Duodenal mucosa (tissue), 2 donors: ENCODE measurements around the gene TMEM132C.

Experiments used
- H3K27ac ChIP-seq: one replicate; pipeline ENCODE4 v1.7.0; 2013; ENCODE audit warnings: low read depth, low read length
- H3K27me3 ChIP-seq, 2 donors: one replicate each; pipeline ENCODE4 v1.7.0; 2013; ENCODE audit warnings: low read length in 2 of 2, control low read depth in 1 of 2; ENCODE audit not compliant: insufficient read depth in 2 of 2, control insufficient read depth in 1 of 2
- H3K36me3 ChIP-seq, 2 donors: one replicate each; pipeline ENCODE4 v1.7.0; 2013; ENCODE audit warnings: low read length in 2 of 2, control low read depth in 1 of 2; ENCODE audit not compliant: insufficient read depth in 2 of 2, control insufficient read depth in 1 of 2
- H3K4me1 ChIP-seq, 2 donors: one replicate each; pipeline ENCODE4 v1.7.0; 2013; ENCODE audit warnings: low read length in 2 of 2, control low read depth in 1 of 2; ENCODE audit not compliant: insufficient read depth in 2 of 2, control insufficient read depth in 1 of 2
- H3K4me3 ChIP-seq, 2 donors: one replicate each; pipeline ENCODE4 v1.7.0; 2013; ENCODE audit warnings: low read length in 2 of 2, low read depth in 1 of 2
- H3K9ac ChIP-seq, 2 donors: one replicate each; pipeline ENCODE4 v1.7.0; 2013; ENCODE audit warnings: low read length in 2 of 2, low read depth in 1 of 2
- H3K9me3 ChIP-seq, 2 donors: one replicate each; pipeline ENCODE4 v1.7.0; 2013; ENCODE audit warnings: low read length in 2 of 2, control low read depth in 1 of 2; ENCODE audit not compliant: control insufficient read depth in 1 of 2

The TMEM132C gene

DNA sequence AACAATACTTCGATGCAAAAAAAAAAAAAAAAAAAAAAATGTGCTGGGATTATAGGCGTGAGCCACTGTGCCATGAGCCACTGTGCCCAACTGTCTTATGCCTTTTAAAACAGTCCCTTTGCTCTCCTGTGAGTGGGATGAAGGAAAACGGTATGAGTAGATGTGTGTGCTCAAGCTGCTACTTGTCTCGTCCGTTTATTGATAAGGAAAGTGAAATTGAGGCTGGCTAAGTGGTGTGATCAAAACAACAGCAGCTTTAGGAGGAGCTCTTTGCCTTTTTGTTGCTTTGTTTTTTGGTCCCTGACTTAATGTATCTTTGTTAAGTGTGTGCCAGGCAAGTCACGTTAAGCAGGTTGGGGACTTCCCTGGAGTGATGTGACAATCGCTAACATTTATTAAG, 275.9 kb downstream of the TMEM132C start:
- H3K4me1 ChIP-seq = peaks cover 0 to 5% of the 10 kb centered on the region in 2 donors
- H3K4me3 ChIP-seq = peak overlapping the region; percentile 56 to 58
- no peaks in the 10 kb centered on the region for H3K27me3 ChIP-seq
- H3K36me3 ChIP-seq = no peaks in the 10 kb centered on the region
- no peak overlapping the region for H3K9ac ChIP-seq
- H3K27ac ChIP-seq = no peak overlapping the region
- no peaks in the 10 kb centered on the region for H3K9me3 ChIP-seq

DNA sequence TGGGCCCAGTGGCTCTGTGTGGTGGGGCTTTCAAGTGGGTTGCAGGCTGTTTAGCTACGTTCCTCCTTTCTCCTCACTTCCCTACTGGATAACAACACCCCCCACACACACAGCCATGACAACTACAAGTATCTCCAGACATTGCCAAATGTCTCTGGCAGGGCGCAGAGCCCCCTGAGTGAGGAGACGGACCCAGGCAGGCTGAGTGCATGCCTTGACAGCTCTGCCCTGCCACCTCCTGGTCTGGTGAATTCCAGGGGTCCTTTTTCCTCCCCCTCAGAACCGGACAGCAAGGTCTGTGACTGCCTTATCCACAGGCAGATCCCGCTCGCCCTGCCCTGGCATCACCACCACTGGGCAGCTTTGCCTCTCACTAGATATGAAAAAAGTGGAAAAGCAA, 276.5 kb downstream of the TMEM132C start:
- Histone ChIP-seq H3K4me1 (peaks cover 0 to 5% of the 10 kb centered on the region in 2 donors), H3K4me3 (peak overlapping the region in 1 of 2 donors; percentile 58), H3K27me3 (no peaks in the 10 kb centered on the region), H3K9ac (no peak overlapping the region), H3K27ac (no peak overlapping the region), H3K9me3 (no peaks in the 10 kb centered on the region), H3K36me3 (no peaks in the 10 kb centered on the region)

GRCh38 chr12:128543971-128544370, 277.0 kb downstream of the TMEM132C start:
- Histone ChIP-seq H3K36me3 (no peaks in the 10 kb centered on the region), H3K27ac (no peak overlapping the region), H3K9me3 (no peaks in the 10 kb centered on the region), H3K27me3 (no peaks in the 10 kb centered on the region), H3K4me1 (peaks cover 0 to 5% of the 10 kb centered on the region in 2 donors), H3K4me3 (no peak overlapping the region), H3K9ac (no peak overlapping the region)

DNA sequence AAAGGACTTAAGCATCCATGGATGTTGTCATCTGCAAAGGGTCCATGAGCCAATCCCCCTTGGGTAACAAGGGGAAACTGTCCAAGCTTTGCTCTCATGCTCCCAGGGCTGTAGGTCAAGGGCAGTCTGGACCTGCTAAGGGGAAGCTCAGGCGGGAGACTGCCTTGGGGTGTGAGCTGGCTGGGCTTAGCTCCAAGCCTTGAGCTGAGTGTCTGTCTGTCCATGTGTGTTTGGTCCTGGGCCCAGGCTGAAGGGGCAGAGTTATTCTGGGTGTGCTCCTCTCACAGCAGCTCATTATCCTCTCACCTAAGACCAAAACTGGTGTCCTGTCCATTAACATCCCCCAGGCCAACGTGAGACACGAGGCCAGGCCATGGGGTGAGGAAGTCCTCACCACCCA, 282.0 kb downstream of the TMEM132C start:
- Histone ChIP-seq H3K27me3 (peaks cover 0 to 4% of the 10 kb centered on the region in 2 donors), H3K4me3 (no peak overlapping the region), H3K4me1 (no peaks in the 10 kb centered on the region), H3K27ac (no peak overlapping the region), H3K9ac (no peak overlapping the region), H3K36me3 (no peaks in the 10 kb centered on the region), H3K9me3 (no peaks in the 10 kb centered on the region)

DNA sequence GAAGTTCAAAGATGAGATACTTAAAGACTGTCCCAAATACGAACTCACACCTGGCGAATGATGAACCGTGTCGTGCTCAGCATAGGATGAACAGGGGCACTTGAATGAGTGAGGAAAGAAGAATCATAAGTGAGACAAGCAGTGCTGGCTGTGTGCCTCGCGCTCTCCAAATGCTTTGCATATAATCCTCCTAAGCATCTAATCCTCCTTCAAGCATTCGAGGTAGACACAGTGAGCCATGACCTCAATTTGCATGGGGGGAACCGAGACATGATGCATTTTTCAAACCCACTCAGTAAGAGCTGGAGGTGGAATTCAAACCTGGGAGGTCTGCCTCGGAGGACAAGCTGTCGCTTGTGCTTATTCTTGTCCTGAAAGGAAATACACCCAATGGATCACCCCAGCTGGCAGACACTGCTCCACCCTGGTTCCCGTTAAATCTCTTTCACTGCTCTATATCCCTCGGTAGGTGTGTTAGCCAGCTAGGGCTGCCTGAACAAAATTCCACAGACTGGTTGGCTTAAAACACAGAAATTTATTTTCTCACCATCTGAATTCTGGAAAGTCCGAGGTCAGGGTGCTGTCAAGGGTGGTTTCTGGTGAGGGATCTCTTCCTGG, 282.7 kb downstream of the TMEM132C start:
- H3K9me3 ChIP-seq = no peaks in the 10 kb centered on the region
- peaks cover 0 to 4% of the 10 kb centered on the region in 2 donors for H3K27me3 ChIP-seq
- no peak overlapping the region for H3K27ac ChIP-seq
- no peak overlapping the region for H3K9ac ChIP-seq
- H3K4me3 ChIP-seq = no peak overlapping the region
- H3K4me1 ChIP-seq = no peaks in the 10 kb centered on the region
- H3K36me3 ChIP-seq = no peaks in the 10 kb centered on the region

GRCh38 chr12:128551266-128551665, 284.3 kb downstream of the TMEM132C start:
- H3K27me3 ChIP-seq = peaks cover 0 to 4% of the 10 kb centered on the region in 2 donors
- no peaks in the 10 kb centered on the region for H3K36me3 ChIP-seq
- H3K9ac ChIP-seq = no peak overlapping the region
- H3K4me3 ChIP-seq = no peak overlapping the region
- no peak overlapping the region for H3K27ac ChIP-seq
- peaks cover under 1 to 4% of the 10 kb centered on the region in 2 donors for H3K9me3 ChIP-seq
- no peaks in the 10 kb centered on the region for H3K4me1 ChIP-seq

DNA sequence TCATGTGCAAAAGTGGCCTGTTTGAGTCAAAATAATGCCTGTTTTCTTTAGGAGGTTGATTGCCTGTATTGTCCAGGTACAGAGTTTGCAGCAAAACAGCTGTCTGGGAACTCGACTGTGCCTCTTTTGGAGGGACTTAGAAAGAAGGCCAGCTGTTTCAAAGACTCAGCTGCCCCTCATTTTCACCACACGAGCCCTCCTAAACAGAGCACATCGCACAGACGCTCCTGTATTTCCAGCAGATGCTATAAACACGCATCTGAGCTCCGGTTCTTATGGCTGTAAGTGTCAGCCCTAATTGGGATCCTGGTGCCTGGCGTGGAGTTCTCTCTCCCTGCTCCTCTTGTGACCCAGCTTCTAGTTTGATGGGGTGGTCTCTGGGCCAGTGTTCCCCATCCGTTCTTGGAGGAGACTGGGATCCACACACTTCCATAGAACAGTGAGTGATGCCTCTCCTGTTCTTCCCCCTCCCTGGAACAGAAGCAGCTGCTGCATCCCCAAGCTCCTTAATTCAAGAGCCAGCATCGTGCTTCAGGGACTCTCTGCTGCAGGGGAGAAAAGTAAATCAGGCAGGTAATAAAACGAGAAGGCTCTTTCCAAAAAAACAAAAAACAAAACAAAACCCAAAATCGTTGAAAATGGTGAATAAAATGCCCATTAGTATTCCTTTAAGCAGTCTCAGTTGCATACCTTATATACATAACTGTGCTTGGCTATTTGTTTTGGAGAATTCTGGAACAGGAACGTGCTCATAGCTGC, 287.8 kb downstream of the TMEM132C start:
- Histone ChIP-seq H3K4me3 (no peak overlapping the region), H3K27ac (no peak overlapping the region), H3K36me3 (no peaks in the 10 kb centered on the region), H3K27me3 (peaks cover 0 to 4% of the 10 kb centered on the region in 2 donors), H3K9me3 (peaks cover 8 to 9% of the 10 kb centered on the region in 2 donors), H3K9ac (no peak overlapping the region), H3K4me1 (no peaks in the 10 kb centered on the region)

GRCh38 chr12:128557231-128557630, 290.3 kb downstream of the TMEM132C start:
- no peaks in the 10 kb centered on the region for H3K4me1 ChIP-seq
- H3K4me3 ChIP-seq = no peak overlapping the region
- H3K27me3 ChIP-seq = no peaks in the 10 kb centered on the region
- no peaks in the 10 kb centered on the region for H3K36me3 ChIP-seq
- H3K9ac ChIP-seq = no peak overlapping the region
- H3K27ac ChIP-seq = no peak overlapping the region
- peaks cover 8 to 9% of the 10 kb centered on the region in 2 donors for H3K9me3 ChIP-seq

DNA sequence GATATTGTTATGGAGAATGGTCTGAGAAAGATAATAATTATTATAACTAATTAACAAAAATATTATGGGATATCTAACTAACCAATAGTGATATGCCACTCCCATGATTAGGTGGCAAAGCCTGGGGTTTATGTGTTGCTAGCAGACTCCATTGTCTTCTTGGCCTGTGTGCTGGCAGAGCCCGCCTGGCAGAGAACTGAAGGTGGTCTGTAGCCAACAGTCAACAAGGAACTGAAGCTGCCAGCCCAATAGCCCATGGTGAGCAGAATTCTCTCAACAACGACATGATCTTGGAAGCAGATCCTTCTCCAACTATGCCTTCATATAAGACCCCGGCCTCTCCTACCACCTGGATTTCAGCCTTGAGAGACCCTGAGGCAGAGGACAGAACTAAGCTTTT, 298.0 kb downstream of the TMEM132C start:
- Histone ChIP-seq H3K9ac (no peak overlapping the region), H3K36me3 (no peaks in the 10 kb centered on the region), H3K27me3 (no peaks in the 10 kb centered on the region), H3K4me3 (no peak overlapping the region), H3K4me1 (no peaks in the 10 kb centered on the region), H3K9me3 (no peaks in the 10 kb centered on the region), H3K27ac (no peak overlapping the region)

GRCh38 chr12:128567730-128568129, 300.8 kb downstream of the TMEM132C start:
- H3K9ac ChIP-seq = no peak overlapping the region
- H3K4me1 ChIP-seq = no peaks in the 10 kb centered on the region
- H3K27me3 ChIP-seq = no peaks in the 10 kb centered on the region
- peaks cover 6 to 7% of the 10 kb centered on the region in 2 donors for H3K9me3 ChIP-seq
- H3K4me3 ChIP-seq = no peak overlapping the region
- no peak overlapping the region for H3K27ac ChIP-seq
- no peaks in the 10 kb centered on the region for H3K36me3 ChIP-seq
